Calu3 (cell line): Measurements from ENCODE around the gene ABLIM2. TPM values are rescaled to one million over a fixed set of nuclear protein-coding genes. Genes with fewer than 3 reads are reported as not detected.

ENCODE experiments used
- BruUV-seq: library from RNA; stranded (reverse); fragments of 400-500 nt; replicated peaks from 2 replicates; lab custom pipeline; 2021; lab: Mats Ljungman, UMichigan
- CTCF ChIA-PET: fragments of 300-600 bp; sonication (Branson Sonifier 250); formaldehyde crosslinking; loops from one replicate; lab custom pipeline; 2022; ENCODE audit warnings: antibody characterized with exemption; lab: Charles Lee
- DNase-seq: peaks from one replicate; pipeline ENCODE4 v3.0.0; 2022
- H3K27ac Mint-ChIP-seq: one replicate; pipeline ENCODE4 v1.8.0; 2022; ENCODE audit warnings: mixed read lengths; ENCODE audit not compliant: unreplicated experiment
- H3K27me3 Mint-ChIP-seq: one replicate; pipeline ENCODE4 v1.8.0; 2022; ENCODE audit warnings: mixed read lengths; ENCODE audit not compliant: unreplicated experiment
- H3K36me3 Mint-ChIP-seq: one replicate; pipeline ENCODE4 v1.8.0; 2022; ENCODE audit warnings: mild to moderate bottlenecking, moderate library complexity, mixed read lengths; ENCODE audit not compliant: insufficient read depth, unreplicated experiment
- H3K4me1 Mint-ChIP-seq: one replicate; pipeline ENCODE4 v1.8.0; 2022; ENCODE audit warnings: mild to moderate bottlenecking, low read depth, mixed read lengths; ENCODE audit not compliant: unreplicated experiment
- H3K4me3 Mint-ChIP-seq: one replicate; pipeline ENCODE4 v1.8.0; 2022; ENCODE audit warnings: mild to moderate bottlenecking, low read depth, moderate library complexity, mixed read lengths; ENCODE audit not compliant: unreplicated experiment
- H3K9me3 Mint-ChIP-seq: one replicate; pipeline ENCODE4 v1.8.0; 2022; ENCODE audit warnings: low read depth, mixed read lengths; ENCODE audit not compliant: unreplicated experiment
- CTCF ChIP-seq: fragments of 200-600 bp; IDR thresholded peaks from one replicate; pipeline ENCODE4 v1.8.0; 2022; ENCODE audit warnings: antibody characterized with exemption; ENCODE audit not compliant: unreplicated experiment
- intact Hi-C: fragments of 100-400 bp; cut with micrococcal nuclease; formaldehyde crosslinking; loops from one replicate; pipeline ENCODE4 v1.10.0; 2022; ENCODE audit not compliant: unreplicated experiment
- total RNA-seq: library from RNA; stranded (reverse); gene quantifications from 2 replicates; pipeline ENCODE4 v1.2.3, GENCODE V29; 2022

ABLIM2 gene
- total RNA-seq, 1 experiment from 2014 or later = 1.0 TPM

- CTCF ChIA-PET = no interaction called here
- no peaks in the 10 kb centered on the region for H3K36me3 Mint-ChIP-seq
- no peak for DNase-seq
- intact Hi-C loops = no loop called here
- no TSS peak for BruUV-seq
- peaks cover 3% of the 10 kb centered on the region for H3K9me3 Mint-ChIP-seq
- H3K27me3 Mint-ChIP-seq = peaks cover 22% of the 10 kb centered on the region
- H3K27ac Mint-ChIP-seq = no peak overlapping the region
- no peak for TF ChIP-seq CTCF
- no peak overlapping the region for H3K4me3 Mint-ChIP-seq
- no peaks in the 10 kb centered on the region for H3K4me1 Mint-ChIP-seq
Measured at GRCh38 chr4:8030121-8030781, 128.4 kb downstream of the ABLIM2 start.

GRCh38 chr4:8029689-8030088 lies 128.9 kb downstream of the ABLIM2 start:
- peaks cover 3% of the 10 kb centered on the region for H3K9me3 Mint-ChIP-seq
- intact Hi-C loops = no loop called here
- peaks cover 22% of the 10 kb centered on the region for H3K27me3 Mint-ChIP-seq
- no peak overlapping the region for H3K27ac Mint-ChIP-seq
- CTCF ChIA-PET = no interaction called here
- no peak for DNase-seq
- H3K36me3 Mint-ChIP-seq = no peaks in the 10 kb centered on the region
- no peak overlapping the region for H3K4me3 Mint-ChIP-seq
- H3K4me1 Mint-ChIP-seq = no peaks in the 10 kb centered on the region
- TF ChIP-seq CTCF = no peak
- no TSS peak for BruUV-seq

DNA sequence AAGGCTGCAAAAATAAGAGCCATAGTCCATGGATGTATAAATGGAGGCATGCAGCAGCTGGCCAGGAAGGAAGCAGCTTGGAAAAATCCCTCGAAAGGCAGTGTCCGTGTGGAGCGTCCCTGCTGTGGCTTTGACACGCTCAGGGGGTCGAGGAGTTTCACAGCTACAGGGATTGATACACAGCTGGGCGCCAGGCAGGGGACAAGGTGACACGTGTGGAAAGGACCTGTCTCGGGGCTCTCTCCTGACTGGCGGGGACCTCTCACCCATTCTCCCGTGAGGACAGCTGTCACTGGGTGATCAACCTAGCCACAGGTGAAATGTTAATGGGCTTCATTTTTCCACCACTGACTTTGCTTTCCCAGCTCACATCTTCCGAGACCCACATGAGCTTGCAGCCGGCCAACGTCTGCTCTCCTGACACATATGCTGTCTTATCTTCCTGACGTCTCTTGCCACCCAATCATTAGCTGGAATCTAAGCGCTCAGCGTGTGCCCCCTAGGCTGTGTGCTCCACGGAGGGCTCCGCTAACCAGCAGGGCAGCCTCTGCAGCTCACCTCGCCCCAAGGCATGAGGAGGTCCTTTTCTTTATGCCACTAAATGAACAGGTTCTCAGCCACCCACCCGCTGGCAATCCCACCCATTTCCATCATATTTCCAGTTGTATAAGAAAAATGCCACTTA lies 129.6 kb downstream of the ABLIM2 start:
- no peaks in the 10 kb centered on the region for H3K36me3 Mint-ChIP-seq
- peaks cover 22% of the 10 kb centered on the region for H3K27me3 Mint-ChIP-seq
- TF ChIP-seq CTCF = no peak
- H3K27ac Mint-ChIP-seq = no peak overlapping the region
- no TSS peak for BruUV-seq
- CTCF ChIA-PET = no interaction called here
- intact Hi-C loops = no loop called here
- no peaks in the 10 kb centered on the region for H3K4me1 Mint-ChIP-seq
- no peak overlapping the region for H3K4me3 Mint-ChIP-seq
- DNase-seq = no peak
- H3K9me3 Mint-ChIP-seq = peaks cover 3% of the 10 kb centered on the region

- no peaks in the 10 kb centered on the region for H3K4me1 Mint-ChIP-seq
- no peak overlapping the region for H3K27ac Mint-ChIP-seq
- H3K4me3 Mint-ChIP-seq = no peak overlapping the region
- CTCF ChIA-PET = no interaction called here
- H3K27me3 Mint-ChIP-seq = peaks cover 26% of the 10 kb centered on the region
- no peak for TF ChIP-seq CTCF
- no peaks in the 10 kb centered on the region for H3K36me3 Mint-ChIP-seq
- intact Hi-C loops = no loop called here
- peaks cover 3% of the 10 kb centered on the region for H3K9me3 Mint-ChIP-seq
- DNase-seq = no peak
- BruUV-seq = no TSS peak
Measured at GRCh38 chr4:8028368-8028767, 130.2 kb downstream of the ABLIM2 start.
